Activated naive CD8-positive, alpha-beta T cell treated with anti-CD3 and anti-CD28 coated beads, Interleukin-2, amount 10 ng/mL, durations not matched to agents 7 days and 5 days (primary cell): ENCODE measurements around the gene DEXI. TPM values are rescaled to one million over a fixed set of nuclear protein-coding genes. Genes with fewer than 3 reads are reported as not detected.
"Not testable (repeated sequence)": the region's sequence is repeated elsewhere in the genome, so short reads cannot be mapped to it uniquely, and the experiment has no call there.

ENCODE experiments used
- ATAC-seq: fragments of 150-1000 bp; cut with Tn5 transposase; one replicate; pipeline ENCODE4 v1.10.0; 2021; ENCODE audit warnings: low read depth, moderate library complexity
- POLR2A ChIA-PET: fragments of 350-600 bp; sonication (Branson Sonifier 250); formaldehyde crosslinking; loops from one replicate; lab custom pipeline; 2021; ENCODE audit warnings: antibody characterized with exemption; lab: Charles Lee
- DNase-seq: peaks from one replicate; pipeline ENCODE4 v3.0.0; 2021
- H3K27ac Mint-ChIP-seq: one replicate; pipeline ENCODE4 v1.8.0; 2022; ENCODE audit warnings: mild to moderate bottlenecking, mixed read lengths
- H3K27me3 Mint-ChIP-seq: one replicate; pipeline ENCODE4 v1.8.0; 2022; ENCODE audit warnings: mild to moderate bottlenecking, moderate library complexity, mixed read lengths
- H3K36me3 Mint-ChIP-seq: one replicate; pipeline ENCODE4 v1.8.0; 2021; ENCODE audit warnings: mild to moderate bottlenecking, mixed read lengths
- H3K4me1 Mint-ChIP-seq: one replicate; pipeline ENCODE4 v1.8.0; 2021; ENCODE audit warnings: mixed read lengths
- H3K4me3 Mint-ChIP-seq: one replicate; pipeline ENCODE4 v1.8.0; 2022; ENCODE audit warnings: mild to moderate bottlenecking, moderate library complexity, mixed read lengths
- H3K9me3 Mint-ChIP-seq: one replicate; pipeline ENCODE4 v1.8.0; 2021; ENCODE audit warnings: mixed read lengths
- total RNA-seq, 2 experiments: library from RNA; stranded (reverse); gene quantifications; one replicate each; pipeline ENCODE4 v1.2.3, GENCODE V29; 2021

DEXI gene
- total RNA-seq, 2 experiments from 2014 or later = 31.4 to 32.3 TPM

DNA sequence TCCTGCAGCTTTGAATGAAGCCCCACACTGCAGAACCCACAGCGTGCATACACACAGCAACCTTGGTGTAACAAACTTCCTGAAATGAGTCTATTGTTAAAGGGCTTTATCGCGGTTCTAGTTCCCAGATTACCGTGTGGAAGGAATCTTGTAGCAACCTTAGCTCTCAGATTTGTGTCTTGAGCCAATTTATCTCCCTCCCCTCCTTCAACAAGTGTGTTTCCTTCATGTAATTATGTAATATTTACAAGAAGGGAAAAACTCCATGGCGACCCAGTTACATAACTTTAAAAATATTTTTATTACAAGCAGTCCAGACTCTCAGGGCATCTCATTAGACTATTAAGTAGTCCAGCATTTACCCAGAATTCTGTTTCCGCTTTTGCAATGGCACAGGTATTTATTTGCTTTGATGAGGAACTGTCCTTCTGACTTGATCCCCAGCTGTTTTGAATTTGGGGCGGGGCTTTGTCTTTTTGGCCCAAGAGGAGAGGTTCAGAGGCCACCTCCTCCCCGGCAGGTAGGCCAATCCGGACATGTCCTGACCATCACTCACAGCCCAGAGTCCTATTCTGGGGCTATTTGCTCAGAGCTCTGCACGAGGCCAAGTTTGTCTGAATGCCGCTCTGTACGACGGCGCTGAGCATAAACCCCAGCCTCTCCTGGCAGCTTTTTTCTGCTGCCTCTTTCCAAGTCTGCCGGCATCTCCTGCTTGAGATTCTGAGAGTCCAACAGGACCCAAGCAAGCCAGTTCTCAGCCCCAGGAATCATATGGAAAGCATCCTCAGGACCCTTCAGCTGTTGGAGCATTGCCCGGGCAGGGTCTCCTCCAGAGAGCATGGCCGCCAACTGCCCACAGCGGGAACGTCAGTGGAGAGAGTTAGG, 37.7 kb upstream of the DEXI start:
- Mint-ChIP-seq H3K4me1 (peaks cover 57% of the 10 kb centered on the region), H3K27ac (no peak overlapping the region), H3K36me3 (peaks cover 20% of the 10 kb centered on the region), H3K27me3 (no peaks in the 10 kb centered on the region), H3K4me3 (no peak overlapping the region), H3K9me3 (no peaks in the 10 kb centered on the region)
- DNase-seq = no peak
- no peak for ATAC-seq
- POLR2A ChIA-PET = interaction anchor here (0.7 to 1.3 kb wide), 4 partner anchors 250 to 275 kb away, joined by 3 to 4 read pairs (median 4); no protein-coding TSS in a partner anchor

DNA sequence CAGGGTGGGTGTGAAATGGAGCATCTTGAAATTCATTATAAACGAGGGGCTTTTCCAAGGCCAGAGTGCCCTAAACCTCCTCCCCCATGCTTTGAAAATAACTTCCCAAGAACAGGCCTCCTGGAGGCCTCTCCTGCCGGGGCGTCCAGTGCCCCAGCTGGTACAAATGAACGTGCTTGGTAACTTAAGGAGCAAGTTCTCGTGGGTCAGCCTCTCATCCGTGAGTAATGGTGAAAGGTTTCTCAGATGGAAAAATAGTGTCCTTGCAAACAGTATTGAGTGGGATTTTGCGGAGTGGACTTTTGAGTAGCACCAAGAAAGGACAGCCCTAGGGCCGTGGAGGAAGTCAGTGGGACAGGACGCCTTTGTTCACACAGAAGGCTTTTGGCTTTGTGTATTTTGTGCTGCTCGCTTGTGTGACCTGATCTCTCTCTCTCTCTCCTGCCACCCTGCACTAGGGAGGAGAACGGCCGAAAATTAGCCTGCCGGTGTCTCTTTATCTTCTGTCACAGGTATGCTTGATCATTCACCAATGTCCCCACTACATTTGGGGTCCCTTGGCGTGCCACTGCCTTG, 36.7 kb upstream of the DEXI start:
- peaks cover 58% of the 10 kb centered on the region for H3K4me1 Mint-ChIP-seq
- no peak overlapping the region for H3K4me3 Mint-ChIP-seq
- no peaks in the 10 kb centered on the region for H3K27me3 Mint-ChIP-seq
- DNase-seq (no peak), ATAC-seq (no peak)
- H3K9me3 Mint-ChIP-seq = no peaks in the 10 kb centered on the region
- H3K36me3 Mint-ChIP-seq = peaks cover 20% of the 10 kb centered on the region
- peak overlapping the region; percentile 69 for H3K27ac Mint-ChIP-seq
- POLR2A ChIA-PET = no interaction called here

DNA sequence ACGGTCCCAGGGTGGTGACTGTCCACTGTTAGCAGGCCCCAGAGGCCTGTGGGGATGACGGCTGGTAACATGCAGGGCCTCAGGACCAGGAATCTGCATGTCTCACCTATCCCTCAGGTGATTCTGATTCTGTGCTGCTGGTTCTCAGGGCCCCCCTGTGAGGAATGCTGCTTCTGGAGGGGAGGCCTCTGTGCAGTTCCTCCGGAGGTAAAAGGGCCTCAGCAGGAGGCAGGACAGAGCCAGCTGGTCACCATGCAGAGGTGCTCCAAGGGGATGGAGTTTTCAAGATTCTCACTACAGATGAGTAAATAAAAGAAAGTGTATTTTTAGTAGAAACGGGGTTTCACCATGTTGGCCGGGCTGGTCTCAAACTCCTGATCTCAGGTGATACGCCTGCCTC, 35.9 kb upstream of the DEXI start:
- POLR2A ChIA-PET = no interaction called here
- DNase-seq (no peak), ATAC-seq (no peak)
- Mint-ChIP-seq H3K36me3 (peaks cover 21% of the 10 kb centered on the region), H3K4me1 (peaks cover 57% of the 10 kb centered on the region), H3K27me3 (no peaks in the 10 kb centered on the region), H3K4me3 (no peak overlapping the region), H3K9me3 (no peaks in the 10 kb centered on the region), H3K27ac (peak overlapping the region; percentile 85)

DNA sequence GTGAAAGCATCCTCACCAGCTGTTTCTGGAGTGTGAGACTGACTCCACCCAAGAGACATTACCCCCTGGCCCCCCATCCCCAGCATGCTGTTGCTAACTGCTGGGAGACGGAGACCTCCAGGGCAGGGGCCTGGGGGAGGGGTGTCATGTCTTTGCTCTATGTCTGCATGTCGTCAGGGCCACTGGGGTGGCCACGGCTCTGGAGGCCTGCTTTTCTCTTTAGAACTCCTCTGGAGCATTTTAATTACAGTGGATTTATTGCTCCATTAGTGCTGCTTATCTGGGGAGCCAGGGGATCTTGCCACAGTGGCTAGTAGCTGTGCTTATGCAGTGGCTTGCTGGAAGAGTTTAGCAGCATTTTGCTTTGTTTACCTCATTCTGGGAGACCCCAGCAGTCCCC, 34.4 kb upstream of the DEXI start:
- POLR2A ChIA-PET = interaction anchor here (0.7 to 5.7 kb wide), 2 partner anchors 118 to 278 kb away, joined by 3 to 122 read pairs; partner anchors contain the start of gene SOCS1
- Mint-ChIP-seq H3K4me1 (peaks cover 60% of the 10 kb centered on the region), H3K27me3 (no peaks in the 10 kb centered on the region), H3K9me3 (no peaks in the 10 kb centered on the region), H3K4me3 (no peak overlapping the region), H3K27ac (peak overlapping the region; percentile 85), H3K36me3 (peaks cover 20% of the 10 kb centered on the region)
- DNase-seq (no peak), ATAC-seq (no peak)

DNA sequence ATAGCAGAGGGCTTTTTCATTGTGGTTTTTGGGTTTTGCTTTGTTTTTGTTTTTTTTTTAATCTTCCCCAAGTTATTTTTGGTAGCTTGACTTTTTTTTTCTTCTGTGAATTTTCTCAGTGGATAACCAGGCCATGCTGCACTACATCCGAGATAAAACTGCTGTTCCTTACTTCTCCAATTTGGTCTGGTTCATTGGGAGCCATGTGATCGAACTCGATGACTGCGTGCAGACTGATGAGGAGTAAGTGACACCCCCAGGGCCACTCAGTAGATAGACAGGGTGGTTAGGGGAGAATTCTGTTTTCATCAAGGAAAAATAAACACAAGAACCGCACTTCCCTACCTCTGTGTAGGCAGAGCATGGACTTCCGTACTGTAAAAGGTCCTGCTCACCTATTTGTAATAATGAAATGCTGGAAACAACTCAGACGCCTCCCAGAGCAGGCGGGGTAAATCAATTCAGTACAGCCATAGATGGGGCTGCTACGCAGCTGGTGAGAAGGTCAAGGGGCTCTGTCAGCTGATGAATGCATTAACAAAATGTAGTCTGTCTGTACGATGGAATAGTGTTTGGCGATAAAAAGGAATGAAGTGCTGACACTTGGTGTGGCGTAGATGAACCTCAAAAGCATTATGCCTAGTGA, 30.7 kb upstream of the DEXI start:
- peak overlapping the region; percentile 92 for H3K27ac Mint-ChIP-seq
- DNase-seq (no peak), ATAC-seq (peak; percentile 23)
- H3K4me1 Mint-ChIP-seq = peaks cover 70% of the 10 kb centered on the region
- peak overlapping the region; percentile 71 for H3K4me3 Mint-ChIP-seq
- POLR2A ChIA-PET = interaction anchor here (0.7 to 5.7 kb wide), 12 partner anchors 11 to 383 kb away, joined by 3 to 122 read pairs (median 5); partner anchors contain the start of gene SOCS1
- no peaks in the 10 kb centered on the region for H3K9me3 Mint-ChIP-seq
- no peaks in the 10 kb centered on the region for H3K27me3 Mint-ChIP-seq
- peaks cover 27% of the 10 kb centered on the region for H3K36me3 Mint-ChIP-seq

DNA sequence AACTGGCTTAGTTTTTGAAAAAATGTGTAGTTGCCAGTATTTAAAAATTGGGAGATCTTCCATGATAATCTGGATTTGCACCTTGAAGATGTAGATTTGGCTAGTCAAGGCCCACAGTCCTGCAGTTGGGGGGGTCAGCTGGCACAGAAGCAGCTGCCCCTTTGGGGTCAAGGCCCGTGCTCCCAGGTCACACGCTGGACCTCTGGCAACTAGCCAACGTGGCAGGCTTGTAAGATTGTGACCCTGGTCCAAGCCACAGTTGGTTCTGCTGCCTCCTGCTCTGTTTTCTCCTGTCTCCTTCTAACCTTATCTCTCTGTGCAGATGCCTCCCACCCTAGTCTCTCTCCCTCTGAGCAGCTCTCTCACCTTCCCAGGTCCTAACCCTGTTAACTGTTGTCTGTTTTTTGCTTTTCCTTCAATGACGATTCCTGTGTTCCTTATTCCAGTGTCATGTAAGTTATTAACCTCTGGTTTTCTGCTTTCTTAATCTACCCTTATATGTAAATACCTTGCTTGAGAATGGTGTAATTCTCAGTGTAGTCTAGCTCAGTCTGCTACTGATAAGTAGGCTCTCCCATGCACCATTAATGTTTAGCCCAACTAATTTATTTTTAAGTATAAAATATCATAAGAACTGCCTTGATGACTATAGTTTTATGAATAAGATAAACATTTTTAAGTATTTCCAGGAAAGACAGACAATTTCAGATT, 30.0 kb upstream of the DEXI start:
- Mint-ChIP-seq H3K9me3 (no peaks in the 10 kb centered on the region), H3K4me3 (peak overlapping the region; percentile 71), H3K4me1 (peaks cover 63% of the 10 kb centered on the region), H3K27ac (peak overlapping the region; percentile 92), H3K27me3 (no peaks in the 10 kb centered on the region), H3K36me3 (peaks cover 23% of the 10 kb centered on the region)
- POLR2A ChIA-PET = interaction anchor here (0.7 to 5.7 kb wide), 12 partner anchors 12 to 384 kb away, joined by 3 to 122 read pairs (median 5); partner anchors contain the start of gene SOCS1
- peak; percentile 45 for ATAC-seq
- no peak for DNase-seq

DNA sequence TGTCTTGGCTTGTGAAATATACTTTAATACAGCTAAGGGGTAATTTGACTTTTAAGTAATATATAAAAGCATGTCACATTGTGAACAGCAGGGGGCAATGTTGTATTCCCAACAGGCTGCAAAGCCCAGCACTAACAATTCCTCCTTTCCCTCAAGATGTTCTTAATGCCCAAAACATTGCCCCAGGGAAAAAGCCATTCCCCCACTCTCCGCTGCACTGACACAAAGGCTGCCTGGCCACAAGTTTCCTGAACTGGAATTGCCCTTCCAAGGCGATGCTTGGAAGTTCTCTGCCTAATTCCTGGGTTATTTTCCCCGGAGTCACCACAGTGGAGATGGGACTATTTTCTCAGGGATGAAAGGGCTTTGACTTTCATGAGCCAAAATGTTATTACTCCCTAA, 29.3 kb upstream of the DEXI start:
- H3K4me1 Mint-ChIP-seq = peaks cover 58% of the 10 kb centered on the region
- H3K4me3 Mint-ChIP-seq = peak overlapping the region; percentile 12
- DNase-seq (no peak), ATAC-seq (no peak)
- no peak overlapping the region for H3K27ac Mint-ChIP-seq
- H3K9me3 Mint-ChIP-seq = no peaks in the 10 kb centered on the region
- POLR2A ChIA-PET = interaction anchor here (0.6 to 5.7 kb wide), 6 partner anchors 123 to 385 kb away, joined by 3 to 122 read pairs (median 3); partner anchors contain the start of gene SOCS1
- H3K36me3 Mint-ChIP-seq = peaks cover 24% of the 10 kb centered on the region
- H3K27me3 Mint-ChIP-seq = no peaks in the 10 kb centered on the region

DNA sequence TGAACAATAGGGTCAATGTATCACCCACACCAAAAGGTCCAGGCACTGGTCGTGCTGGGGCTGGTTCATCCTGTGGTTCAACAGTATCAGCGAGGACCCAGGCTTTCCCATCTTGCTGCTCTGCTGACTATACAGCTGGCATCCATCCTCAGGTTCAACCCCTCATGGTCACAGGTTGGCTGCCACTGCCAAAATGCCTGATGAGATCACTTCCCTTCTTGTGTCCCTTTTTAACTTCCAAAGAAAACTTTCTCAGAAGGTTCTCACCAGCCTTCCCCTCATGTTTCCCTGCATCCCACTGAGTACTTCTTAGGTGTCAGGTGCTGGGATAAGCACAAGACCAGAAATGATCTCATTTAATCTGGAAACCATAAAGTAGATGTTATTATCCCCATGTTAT, 27.8 kb upstream of the DEXI start:
- Mint-ChIP-seq H3K4me1 (peaks cover 66% of the 10 kb centered on the region), H3K27me3 (no peaks in the 10 kb centered on the region), H3K27ac (no peak overlapping the region), H3K4me3 (no peak overlapping the region), H3K36me3 (peaks cover 34% of the 10 kb centered on the region), H3K9me3 (no peaks in the 10 kb centered on the region)
- POLR2A ChIA-PET = interaction anchor here (4.0 kb wide), 1 partner anchor 286 kb away, joined by 21 read pairs; the partner anchor contains the start of gene SOCS1
- ATAC-seq = no peak
- no peak for DNase-seq

DNA sequence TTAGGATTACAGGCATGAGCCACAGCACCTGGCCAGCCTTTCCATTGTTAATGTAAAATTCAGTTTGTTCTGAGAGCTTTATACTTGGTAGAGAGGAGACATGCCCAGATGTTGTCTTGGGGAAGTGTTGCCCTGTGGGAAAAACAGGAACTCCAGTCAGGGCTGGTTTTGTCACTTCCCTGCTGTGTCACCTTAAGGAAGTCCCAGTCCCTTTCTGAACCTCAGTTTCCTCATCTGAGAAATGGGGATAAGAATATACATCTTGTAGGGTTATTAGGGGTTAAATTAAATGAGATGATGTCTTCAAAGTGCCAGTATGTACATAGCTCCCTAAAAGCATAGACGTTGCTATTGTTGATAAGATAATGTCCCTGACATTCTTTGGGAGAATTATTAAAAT, 27.3 kb upstream of the DEXI start:
- Mint-ChIP-seq H3K4me1 (peaks cover 66% of the 10 kb centered on the region), H3K27me3 (no peaks in the 10 kb centered on the region), H3K36me3 (peaks cover 33% of the 10 kb centered on the region), H3K27ac (no peak overlapping the region), H3K9me3 (no peaks in the 10 kb centered on the region), H3K4me3 (no peak overlapping the region)
- no peak for ATAC-seq
- POLR2A ChIA-PET = interaction anchor here (4.0 kb wide), 1 partner anchor 286 kb away, joined by 21 read pairs; the partner anchor contains the start of gene SOCS1
- no peak for DNase-seq

DNA sequence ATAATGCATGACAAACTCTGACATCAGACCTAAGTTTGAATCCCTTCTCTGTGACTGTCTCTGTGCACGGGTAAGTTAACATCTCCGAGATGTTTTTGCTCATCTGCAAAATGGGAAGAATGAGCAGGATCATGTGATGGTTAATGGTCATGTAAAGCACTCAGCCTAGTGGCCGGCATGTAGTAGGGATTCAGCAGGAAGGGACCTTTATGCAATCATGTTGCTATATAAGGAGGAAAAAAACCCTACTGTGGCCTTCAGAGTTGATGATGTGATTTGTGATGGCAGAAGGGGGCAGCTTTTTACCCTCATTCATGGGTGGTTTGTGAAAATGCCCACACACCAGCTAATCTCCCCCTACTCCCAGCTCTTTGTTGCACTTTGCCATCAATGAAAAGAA, 26.2 kb upstream of the DEXI start:
- ATAC-seq (no peak), DNase-seq (no peak)
- no peak overlapping the region for H3K4me3 Mint-ChIP-seq
- no peaks in the 10 kb centered on the region for H3K27me3 Mint-ChIP-seq
- H3K36me3 Mint-ChIP-seq = peaks cover 33% of the 10 kb centered on the region
- peaks cover 69% of the 10 kb centered on the region for H3K4me1 Mint-ChIP-seq
- POLR2A ChIA-PET = interaction anchor here (4.0 kb wide), 1 partner anchor 287 kb away, joined by 21 read pairs; the partner anchor contains the start of gene SOCS1
- H3K9me3 Mint-ChIP-seq = no peaks in the 10 kb centered on the region
- H3K27ac Mint-ChIP-seq = peak overlapping the region; percentile 62

DNA sequence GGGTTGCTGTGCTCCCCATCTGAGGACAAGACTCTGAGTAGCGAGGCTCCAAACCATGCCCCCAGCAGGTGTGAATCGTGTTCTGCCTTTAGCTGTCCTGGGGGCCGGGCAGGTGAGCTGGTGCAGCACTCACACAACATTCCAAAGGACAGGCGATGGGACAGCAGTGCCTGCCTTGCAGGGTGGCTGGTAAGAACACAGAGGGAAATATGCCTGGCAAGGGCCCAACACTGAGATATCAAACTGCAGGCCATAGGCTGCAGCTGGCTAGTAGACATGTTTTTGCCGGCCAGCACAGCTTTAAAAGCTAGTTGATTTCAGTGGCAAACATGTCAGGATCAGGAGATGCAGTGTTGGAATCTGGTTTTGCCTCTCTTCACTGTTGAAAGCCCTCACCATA, 25.7 kb upstream of the DEXI start:
- POLR2A ChIA-PET = interaction anchor here (4.0 kb wide), 1 partner anchor 288 kb away, joined by 21 read pairs; the partner anchor contains the start of gene SOCS1
- Mint-ChIP-seq H3K9me3 (no peaks in the 10 kb centered on the region), H3K36me3 (peaks cover 33% of the 10 kb centered on the region), H3K27ac (no peak overlapping the region), H3K4me3 (no peak overlapping the region), H3K4me1 (peaks cover 67% of the 10 kb centered on the region), H3K27me3 (no peaks in the 10 kb centered on the region)
- ATAC-seq (no peak), DNase-seq (no peak)

DNA sequence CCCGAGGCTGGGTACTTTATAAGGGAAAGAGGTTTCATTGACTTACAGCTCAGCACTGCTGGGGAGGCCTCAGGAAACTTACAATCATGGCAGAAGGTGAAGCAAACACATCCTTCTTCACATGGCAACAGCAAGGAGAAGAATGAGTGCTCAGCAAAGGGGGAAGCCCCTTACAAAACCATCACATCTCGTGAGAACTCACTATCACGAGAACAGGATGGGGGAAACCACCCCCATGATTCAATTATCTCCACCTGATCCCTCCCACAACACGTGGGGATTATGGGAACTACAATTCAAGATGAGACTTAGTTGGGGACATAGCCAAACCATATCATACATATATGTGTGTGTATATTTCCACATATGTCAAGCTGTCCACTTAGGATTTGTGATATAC, 24.3 kb upstream of the DEXI start:
- H3K27me3 Mint-ChIP-seq, H3K9me3 Mint-ChIP-seq, DNase-seq, H3K27ac Mint-ChIP-seq, ATAC-seq, H3K4me3 Mint-ChIP-seq: not testable (repeated sequence)
- Mint-ChIP-seq H3K36me3 (peaks cover 42% of the 10 kb centered on the region), H3K4me1 (peaks cover 60% of the 10 kb centered on the region)
- POLR2A ChIA-PET = interaction anchor here (4.0 kb wide), 1 partner anchor 289 kb away, joined by 21 read pairs; the partner anchor contains the start of gene SOCS1
